ENCODE measurements around the gene STK17B.

The STK17B gene

GRCh38 chr2:196183172-196183473, 11.7 kb upstream of the STK17B start:
- Histone ChIP-seq H3K27me3 (ENCODE audit: low read length) (no peaks in the 10 kb centered on the region), H4K20me1 (ENCODE audit: low read depth, low read length) (no peaks in the 10 kb centered on the region), H3K27ac (ENCODE audit: low read depth, low read length) (peak overlapping the region; percentile 73), H3K9me3 (ENCODE audit: insufficient read depth, low read length) (no peaks in the 10 kb centered on the region), H3K4me3 (ENCODE audit: insufficient read depth, low read length, poor library complexity, severe bottlenecking) (no peak overlapping the region), H3F3A (ENCODE audit: insufficient read depth) (peaks cover 31% of the 10 kb centered on the region), H3K36me3 (ENCODE audit: low read length) (no peaks in the 10 kb centered on the region), H3K9ac (ENCODE audit: low read length) (peak overlapping the region; percentile 39), H3K9me2 (replicated peaks; ENCODE audit: insufficient read depth, low read length) (no peaks in the 10 kb centered on the region), H2AFZ (ENCODE audit: low read depth, low read length, severe bottlenecking) (peak overlapping the region; percentile 49), H3K4me2 (ENCODE audit: low read depth, low read length, poor library complexity, severe bottlenecking) (peak overlapping the region; percentile 49), H3K79me2 (ENCODE audit: insufficient read depth, low read length) (no peaks in the 10 kb centered on the region)
- TF ChIP-seq CTCF (IDR thresholded peaks at IDR 0.05; ENCODE audit: insufficient read depth, low read length, poor library complexity, severe bottlenecking) (no peak), EZH2phosphoT487 (conservative IDR thresholded peaks at IDR 0.05; ENCODE audit: low read length) (no peak)

GRCh38 chr2:196182439-196183171, 11.2 kb upstream of the STK17B start:
- TF ChIP-seq EZH2phosphoT487 (conservative IDR thresholded peaks at IDR 0.05; ENCODE audit: low read length) (no peak), CTCF (IDR thresholded peaks at IDR 0.05; ENCODE audit: insufficient read depth, low read length, poor library complexity, severe bottlenecking) (no peak)
- H3K4me3 ChIP-seq (ENCODE audit: insufficient read depth, low read length, poor library complexity, severe bottlenecking): no peak overlapping the region
- H3K27ac ChIP-seq (ENCODE audit: low read depth, low read length): peak overlapping the region; percentile 73
- peak overlapping the region; percentile 49 for H2AFZ ChIP-seq (ENCODE audit: low read depth, low read length, severe bottlenecking)
- no peaks in the 10 kb centered on the region for H3K27me3 ChIP-seq (ENCODE audit: low read length)
- H3F3A ChIP-seq (ENCODE audit: insufficient read depth): peaks cover 34% of the 10 kb centered on the region
- peak overlapping the region; percentile 39 for H3K9ac ChIP-seq (ENCODE audit: low read length)
- H3K9me3 ChIP-seq (ENCODE audit: insufficient read depth, low read length): no peaks in the 10 kb centered on the region
- H3K79me2 ChIP-seq (ENCODE audit: insufficient read depth, low read length): no peaks in the 10 kb centered on the region
- peak overlapping the region; percentile 49 for H3K4me2 ChIP-seq (ENCODE audit: low read depth, low read length, poor library complexity, severe bottlenecking)
- H3K36me3 ChIP-seq (ENCODE audit: low read length): no peaks in the 10 kb centered on the region
- no peaks in the 10 kb centered on the region for H3K9me2 ChIP-seq (replicated peaks; ENCODE audit: insufficient read depth, low read length)
- H4K20me1 ChIP-seq (ENCODE audit: low read depth, low read length): no peaks in the 10 kb centered on the region

- H3K9me3 ChIP-seq (ENCODE audit: insufficient read depth, low read length): no peaks in the 10 kb centered on the region
- H3K27me3 ChIP-seq (ENCODE audit: low read length): no peaks in the 10 kb centered on the region
- peaks cover 42% of the 10 kb centered on the region for H3F3A ChIP-seq (ENCODE audit: insufficient read depth)
- peak overlapping the region; percentile 73; the same call in 1 of the 2 replicates for H3K27ac ChIP-seq (ENCODE audit: low read depth, low read length)
- H3K4me2 ChIP-seq (ENCODE audit: low read depth, low read length, poor library complexity, severe bottlenecking): no peak overlapping the region
- no peaks in the 10 kb centered on the region for H3K9me2 ChIP-seq (replicated peaks; ENCODE audit: insufficient read depth, low read length)
- H4K20me1 ChIP-seq (ENCODE audit: low read depth, low read length): no peaks in the 10 kb centered on the region
- H3K9ac ChIP-seq (ENCODE audit: low read length): no peak overlapping the region
- no peak for TF ChIP-seq CTCF (IDR thresholded peaks at IDR 0.05; ENCODE audit: insufficient read depth, low read length, poor library complexity, severe bottlenecking)
- TF ChIP-seq EZH2phosphoT487 (conservative IDR thresholded peaks at IDR 0.05; ENCODE audit: low read length): no peak
- H3K4me3 ChIP-seq (ENCODE audit: insufficient read depth, low read length, poor library complexity, severe bottlenecking): no peak overlapping the region
- no peaks in the 10 kb centered on the region for H3K36me3 ChIP-seq (ENCODE audit: low read length)
- H3K79me2 ChIP-seq (ENCODE audit: insufficient read depth, low read length): no peaks in the 10 kb centered on the region
- no peak overlapping the region for H2AFZ ChIP-seq (ENCODE audit: low read depth, low read length, severe bottlenecking)
Observed at GRCh38 chr2:196181484-196181883, 10.1 kb upstream of the STK17B start.
